NCI-H1436 treated with DMSO at 0.1 percent for 48 hours (cell line): Measurements from ENCODE around the gene S1PR3.
"Not testable (repeated sequence)": the region's sequence is repeated elsewhere in the genome, so short reads cannot be mapped to it uniquely, and the experiment has no call there.

Source experiments
- DNase-seq: peaks from one replicate; lab custom pipeline; 2025; lab: John Stamatoyannopoulos, UW

The S1PR3 gene

DNA sequence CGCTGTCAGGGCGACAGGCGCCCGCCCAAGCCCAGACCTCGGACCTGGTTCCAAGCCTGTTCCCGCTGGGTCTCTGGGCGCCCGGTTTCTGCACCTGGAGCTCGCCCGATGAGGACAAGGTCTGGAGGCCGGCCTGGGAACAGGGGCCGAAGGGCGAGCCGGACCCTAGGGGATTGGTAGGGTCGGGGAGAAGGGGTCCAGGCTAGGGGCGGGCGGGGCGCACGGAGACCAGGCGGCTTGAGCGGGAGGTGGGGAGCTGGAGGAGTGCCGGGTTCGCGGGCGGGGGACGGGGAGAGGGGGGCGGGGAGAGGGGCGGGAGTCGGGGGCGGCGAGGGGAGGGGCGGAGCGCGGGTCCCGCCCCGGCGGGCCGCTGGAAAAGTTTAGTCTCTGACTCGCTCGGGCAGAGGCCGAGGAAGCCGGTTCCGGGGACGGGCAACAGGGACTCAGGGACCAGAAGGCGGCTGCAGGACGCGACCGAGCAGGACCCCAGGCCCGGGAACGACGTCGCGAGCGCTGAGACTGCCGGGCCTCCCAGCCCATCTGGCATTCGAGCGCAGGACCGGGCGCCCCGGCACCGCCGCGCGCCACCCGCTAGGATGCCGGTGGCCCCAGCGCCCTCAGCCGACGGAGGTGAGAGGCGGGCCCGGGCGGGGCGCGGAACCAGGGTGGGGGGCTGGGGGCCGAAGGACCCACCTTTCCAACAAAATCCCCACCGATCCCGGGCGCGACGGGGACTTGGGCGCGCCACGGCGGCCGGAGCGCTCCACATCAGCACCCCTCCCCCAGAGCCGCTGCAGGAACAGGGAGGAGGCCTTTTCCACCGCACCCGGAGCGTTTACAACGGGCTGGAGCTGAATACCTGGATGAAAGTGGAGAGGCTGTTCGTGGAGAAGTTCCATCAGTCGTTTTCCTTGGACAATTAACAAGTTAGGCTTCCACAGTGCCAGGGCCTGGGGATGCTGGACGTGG is at the start of gene S1PR3:
S1PR3 (plus strand) TSS at position 403 of the 969 bp plus-strand sequence. CDS start 9,733 bp downstream, outside the sequence.
- no peak for DNase-seq

DNA sequence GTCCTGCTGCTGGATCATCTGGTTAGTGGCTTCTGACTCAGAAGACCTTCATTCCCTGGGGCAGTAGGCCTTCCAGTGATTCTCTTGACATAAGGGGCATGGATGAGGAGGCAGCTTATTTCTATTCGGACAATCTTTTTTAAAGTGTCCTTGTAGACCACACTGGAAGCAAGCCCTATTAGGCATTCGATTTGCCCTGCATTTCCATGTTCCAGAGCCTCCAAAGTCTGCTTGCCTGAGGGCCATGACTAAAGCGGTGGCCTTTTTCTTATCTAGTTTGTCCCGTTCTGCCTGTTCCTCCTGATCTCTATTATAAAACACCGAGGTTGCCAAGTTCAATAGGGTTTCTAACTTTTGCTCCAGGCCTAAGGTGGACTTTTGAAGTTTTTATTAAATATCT is 49.7 kb upstream of the S1PR3 start:
- not testable (repeated sequence) for DNase-seq

DNA sequence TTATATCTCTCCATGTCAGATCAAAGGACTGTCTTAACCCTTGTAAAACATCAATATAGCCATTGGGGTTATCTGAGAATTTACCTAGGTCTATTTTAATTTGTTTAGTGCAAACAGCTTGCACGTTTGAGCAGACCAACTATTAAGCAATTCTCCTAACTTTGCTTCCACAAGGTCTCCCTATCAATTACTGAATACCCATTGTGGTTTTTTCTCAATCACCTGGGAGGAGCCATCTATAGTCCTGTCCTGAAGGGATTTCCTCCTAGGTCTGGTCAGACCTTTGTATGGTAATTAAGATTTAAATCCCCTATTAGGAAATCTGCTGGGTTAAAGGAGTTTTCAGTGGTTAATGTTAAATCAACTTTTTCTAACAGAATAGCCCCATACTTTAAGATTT is 48.9 kb upstream of the S1PR3 start:
- DNase-seq = no peak

DNA sequence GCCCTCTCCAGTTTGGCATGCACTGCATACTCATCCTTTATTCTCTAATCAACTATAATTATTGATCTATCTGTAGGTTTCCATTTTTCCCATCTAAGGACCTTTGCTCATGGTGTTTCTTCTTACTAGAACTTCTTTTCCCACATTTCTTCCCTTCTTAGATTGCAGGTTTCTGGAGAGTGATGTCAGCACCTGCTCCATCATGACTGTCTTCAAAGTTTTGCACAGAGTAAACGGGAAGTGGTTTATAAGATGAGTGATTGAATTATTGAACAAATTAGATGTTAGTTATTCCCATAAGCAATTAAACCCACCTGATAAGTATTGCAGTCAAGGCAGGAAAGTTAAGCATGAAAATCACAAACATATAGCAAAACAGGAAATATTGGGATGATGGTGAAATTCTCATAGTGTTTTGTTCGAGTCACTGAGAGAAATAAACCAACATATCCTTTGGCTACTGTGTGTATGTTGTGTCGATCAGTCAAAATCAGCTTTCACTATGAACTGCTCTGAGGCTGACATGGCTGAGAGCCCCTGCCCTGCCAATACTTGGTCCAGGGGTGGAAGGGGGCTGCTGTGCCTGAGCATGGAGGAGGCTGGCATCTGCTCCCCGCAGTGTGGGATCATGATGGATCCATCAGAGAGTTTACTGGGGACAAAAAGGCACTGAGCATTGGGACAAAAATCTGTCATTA is 45.5 kb upstream of the S1PR3 start:
- DNase-seq = no peak

DNA sequence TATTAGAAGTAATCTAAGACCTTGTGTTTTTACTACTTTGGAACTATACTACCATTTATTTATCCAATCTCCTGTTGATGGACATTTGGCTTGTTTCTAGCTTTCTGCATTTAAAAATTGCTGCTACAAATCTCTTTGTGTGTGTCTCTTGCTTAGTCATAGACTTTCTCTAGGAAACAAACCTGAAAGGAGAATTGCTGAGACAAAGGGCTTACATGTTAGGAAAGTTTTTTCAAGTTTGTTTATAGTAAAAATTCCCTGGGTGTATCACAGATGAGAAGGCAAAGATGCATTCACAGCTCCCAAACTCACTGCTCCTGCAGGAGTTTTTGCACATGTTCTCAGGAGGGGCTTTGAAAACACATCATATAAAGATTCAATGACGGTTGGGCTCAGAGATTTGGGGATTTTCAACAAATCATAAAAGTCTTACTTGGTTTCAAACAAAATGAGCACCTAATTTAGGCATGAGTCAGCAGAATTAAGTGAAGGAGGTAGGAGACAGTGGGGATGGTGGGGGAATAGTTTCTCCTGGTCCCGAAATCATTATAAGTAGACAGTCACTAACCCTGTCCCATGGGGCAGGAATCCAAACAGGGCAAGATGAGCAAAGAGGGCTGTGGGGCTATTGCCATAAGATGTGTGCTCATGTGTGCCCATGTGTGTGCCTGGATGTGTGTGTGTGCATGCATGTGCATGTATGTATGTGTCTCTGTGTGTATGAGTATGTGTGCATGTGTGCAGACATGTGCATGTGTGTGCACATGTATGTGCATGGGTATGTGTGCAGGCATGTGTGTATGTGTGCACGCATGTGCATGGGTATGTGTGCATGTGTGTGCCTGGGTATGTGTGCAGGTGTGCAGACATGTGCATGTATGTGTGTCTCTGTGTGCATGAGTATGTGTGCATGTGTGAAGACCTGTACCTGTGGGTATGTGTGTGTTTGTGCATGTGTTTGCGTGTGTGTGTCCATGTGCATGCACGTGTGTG is 43.4 kb upstream of the S1PR3 start:
- DNase-seq = no peak

DNA sequence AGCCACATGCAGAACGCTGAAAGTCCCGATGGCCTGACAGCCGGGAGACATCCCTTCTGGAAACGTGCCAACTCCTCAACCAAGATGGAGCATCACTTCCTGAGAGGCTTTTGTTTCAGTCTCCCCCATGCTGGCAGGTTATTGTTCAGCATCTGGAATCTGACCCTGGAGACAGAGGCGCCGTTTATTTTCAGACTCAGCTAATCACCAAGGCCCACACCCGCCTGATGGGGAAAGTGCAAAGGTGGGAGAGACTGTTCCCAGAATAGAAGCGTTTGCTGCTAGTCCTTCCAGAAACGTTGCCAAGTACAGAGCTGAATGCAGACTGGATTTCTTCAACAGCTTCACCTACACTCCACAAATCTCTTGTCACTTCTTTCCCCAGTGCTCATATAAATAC is 41.8 kb upstream of the S1PR3 start:
- DNase-seq = no peak

DNA sequence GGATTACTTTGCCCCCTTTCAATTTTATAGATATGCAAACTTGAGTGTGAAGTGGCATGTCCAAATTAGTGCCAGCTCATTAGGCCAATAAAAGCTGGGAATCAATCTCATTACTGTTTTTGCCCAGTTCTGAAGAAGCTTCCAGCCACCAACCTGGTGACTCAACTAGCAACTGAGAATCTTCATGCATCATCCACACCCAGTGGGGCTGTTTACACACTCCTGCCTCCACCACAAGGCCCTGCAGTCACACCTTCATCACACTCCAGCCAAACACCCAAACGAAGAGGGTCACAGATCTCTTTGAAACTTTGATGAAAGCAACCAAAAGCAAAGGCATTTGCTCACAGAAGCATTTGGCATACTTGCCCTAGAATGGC is 41.3 kb upstream of the S1PR3 start:
- DNase-seq = no peak

DNA sequence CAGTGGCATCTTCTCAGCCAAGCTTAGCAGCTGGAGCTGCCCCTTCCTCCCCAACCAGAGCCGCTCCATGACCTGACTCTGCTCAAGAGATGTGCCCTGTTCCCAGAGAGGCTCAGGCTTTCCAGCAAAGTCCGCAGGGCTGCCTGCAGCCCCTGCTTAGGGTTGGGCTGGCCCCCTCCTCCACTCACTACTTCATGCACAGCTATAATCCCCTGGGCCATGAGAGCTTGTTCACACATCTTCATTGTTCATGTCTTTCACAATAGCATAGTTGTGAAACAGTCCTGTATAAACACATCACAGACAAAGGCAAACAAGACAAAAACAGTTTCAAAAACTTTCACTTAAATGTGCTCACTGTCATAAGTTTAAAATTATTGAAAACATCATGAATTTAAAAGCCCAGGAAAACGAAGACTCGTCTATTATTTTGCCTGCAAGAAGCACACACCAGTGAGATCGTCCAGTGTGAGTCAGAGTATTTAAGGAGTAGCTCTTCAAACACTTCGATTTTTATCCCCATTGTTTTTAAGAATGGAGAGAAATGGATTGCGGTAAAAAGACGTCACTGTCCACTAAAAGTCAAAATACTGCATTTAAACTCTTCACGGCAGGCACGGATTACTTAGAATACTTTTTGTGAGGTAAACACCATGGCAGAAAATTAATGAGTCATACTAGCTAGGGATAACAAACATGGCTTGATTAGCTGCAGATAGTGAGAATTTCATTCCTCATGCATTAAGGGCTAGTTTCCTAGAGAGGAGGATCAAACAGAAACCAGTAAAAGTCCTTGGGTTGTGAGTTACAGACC is 40.7 kb upstream of the S1PR3 start:
- no peak for DNase-seq

DNA sequence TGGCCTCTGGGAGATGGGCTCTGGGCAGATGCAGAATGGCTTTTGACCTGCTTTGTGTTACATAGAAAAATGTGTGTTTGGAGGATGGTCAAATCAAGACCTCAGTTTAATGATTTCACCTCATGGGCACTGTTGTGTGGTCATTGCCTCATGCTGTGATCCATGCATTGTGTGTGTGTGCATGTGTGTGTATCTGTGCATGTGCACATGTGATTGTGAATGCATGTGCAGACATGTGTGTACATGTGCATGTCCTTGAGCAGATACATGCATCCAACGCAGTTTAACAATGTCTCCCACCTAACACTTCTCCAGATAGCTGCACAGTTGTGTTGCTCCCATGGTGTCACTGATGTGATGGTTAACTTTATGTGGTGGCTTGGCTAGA is 40.1 kb upstream of the S1PR3 start:
- no peak for DNase-seq

DNA sequence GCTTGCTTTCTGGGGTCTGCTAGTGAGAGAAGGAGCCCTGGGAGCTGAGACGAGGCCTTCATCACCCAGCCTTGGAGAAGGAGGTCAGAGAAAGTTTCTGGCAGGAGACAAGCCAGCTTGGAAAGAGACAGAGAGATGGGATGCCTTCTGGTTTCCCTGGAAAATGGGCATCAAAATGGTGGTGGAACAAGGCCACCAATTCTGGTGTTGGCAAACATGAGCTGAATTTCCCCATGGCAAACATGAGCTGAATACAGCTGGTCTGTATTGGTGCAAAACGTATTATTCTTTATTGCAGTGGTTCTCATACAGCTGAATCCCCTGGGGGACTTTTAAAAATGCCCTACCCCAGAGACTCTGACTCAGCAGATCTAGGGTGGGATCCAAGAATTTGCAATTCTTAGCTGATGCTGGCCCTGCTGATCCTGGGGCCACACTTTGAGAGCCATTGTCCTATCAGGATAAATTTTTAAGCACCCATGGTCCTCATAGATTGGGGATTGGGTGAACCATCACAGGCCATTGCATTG is 39.1 kb upstream of the S1PR3 start:
- no peak for DNase-seq

DNA sequence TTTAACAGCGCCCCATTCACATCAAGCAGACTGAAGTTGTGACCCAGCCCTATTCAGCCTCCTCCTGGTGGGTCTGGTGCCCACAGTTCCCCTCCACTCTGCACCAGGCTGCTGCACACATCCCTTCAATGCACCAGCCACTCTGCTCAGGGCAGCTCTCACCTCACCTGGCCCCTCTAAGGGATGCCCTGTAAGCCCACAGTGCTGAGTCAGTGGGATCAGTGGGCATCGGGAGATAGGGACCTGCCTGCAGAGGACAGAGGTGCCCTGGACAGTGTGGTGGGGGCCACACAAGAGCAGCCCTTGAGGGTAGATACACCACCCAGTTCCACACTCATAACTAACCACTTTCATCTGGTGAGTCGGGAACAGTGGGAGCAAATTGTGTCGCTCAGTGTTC is 38.3 kb upstream of the S1PR3 start:
- DNase-seq = no peak

DNA sequence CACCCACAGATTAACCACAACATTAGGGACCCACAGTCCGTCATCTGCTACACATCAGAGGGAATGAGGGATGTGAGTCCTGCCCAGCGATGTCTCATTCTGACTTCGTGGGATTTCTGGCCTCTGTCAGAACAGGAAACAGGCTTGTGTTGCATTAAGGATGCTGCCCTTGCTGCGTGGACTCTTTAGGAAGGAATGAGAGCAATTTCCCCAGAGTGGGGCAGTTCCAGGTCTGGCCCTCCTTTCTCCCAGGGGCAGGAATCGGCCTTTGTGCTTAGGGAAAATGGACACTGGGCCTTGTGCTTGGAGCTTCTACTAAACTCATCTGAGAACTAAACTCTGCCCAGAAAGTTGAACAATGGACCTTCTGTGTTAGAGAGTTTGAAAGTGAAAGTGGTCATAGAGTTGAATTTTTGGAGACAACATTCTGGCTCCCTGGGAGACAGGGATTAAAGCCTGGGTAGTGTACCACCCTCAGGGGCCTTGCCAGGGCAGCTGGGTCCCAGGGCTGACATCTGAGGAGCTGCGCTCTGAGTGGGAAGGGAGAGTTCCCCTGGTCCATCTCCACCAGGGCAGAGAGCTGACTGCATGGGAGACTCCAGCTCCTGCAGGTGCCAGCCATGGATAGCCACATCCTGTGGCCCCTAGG is 37.8 kb upstream of the S1PR3 start:
- no peak for DNase-seq

DNA sequence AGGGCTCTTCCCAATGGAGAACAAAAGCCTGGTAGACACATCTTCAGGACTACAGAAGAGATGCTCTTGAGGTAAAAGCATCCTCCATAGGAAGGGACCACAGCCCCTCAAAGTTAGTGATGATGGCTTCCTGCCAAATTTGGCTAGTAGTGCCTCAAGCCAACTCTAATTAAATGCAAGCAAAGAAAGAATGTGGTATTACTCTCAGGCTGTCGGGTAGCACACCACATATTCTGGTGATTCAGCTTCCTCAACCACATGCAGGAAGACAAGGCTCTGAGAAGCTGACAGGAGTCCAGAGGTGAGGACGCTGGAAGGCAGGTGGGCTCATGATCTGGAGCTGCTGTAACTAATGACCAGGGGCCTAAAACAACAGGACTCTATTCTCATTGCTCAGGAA is 37.2 kb upstream of the S1PR3 start:
- no peak for DNase-seq

DNA sequence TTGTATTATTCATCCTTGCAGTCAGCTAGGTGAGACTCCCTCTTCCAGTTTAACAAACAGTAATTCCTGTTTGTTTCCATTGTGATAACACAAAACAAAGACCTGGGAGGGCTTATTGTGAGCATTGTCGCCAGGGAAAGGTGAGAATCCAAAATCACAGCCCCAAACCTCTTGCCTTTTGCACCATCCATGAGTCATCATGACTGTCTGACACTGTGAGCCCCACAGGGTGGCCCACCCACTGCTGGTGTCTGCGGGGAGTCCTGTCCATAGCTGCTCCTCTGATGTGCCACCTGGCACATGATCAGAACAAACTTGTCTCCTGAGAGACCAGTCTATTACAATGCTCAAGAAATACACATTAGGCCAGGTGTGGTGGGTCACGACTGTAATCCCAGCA is 33.7 kb upstream of the S1PR3 start:
- no peak for DNase-seq

DNA sequence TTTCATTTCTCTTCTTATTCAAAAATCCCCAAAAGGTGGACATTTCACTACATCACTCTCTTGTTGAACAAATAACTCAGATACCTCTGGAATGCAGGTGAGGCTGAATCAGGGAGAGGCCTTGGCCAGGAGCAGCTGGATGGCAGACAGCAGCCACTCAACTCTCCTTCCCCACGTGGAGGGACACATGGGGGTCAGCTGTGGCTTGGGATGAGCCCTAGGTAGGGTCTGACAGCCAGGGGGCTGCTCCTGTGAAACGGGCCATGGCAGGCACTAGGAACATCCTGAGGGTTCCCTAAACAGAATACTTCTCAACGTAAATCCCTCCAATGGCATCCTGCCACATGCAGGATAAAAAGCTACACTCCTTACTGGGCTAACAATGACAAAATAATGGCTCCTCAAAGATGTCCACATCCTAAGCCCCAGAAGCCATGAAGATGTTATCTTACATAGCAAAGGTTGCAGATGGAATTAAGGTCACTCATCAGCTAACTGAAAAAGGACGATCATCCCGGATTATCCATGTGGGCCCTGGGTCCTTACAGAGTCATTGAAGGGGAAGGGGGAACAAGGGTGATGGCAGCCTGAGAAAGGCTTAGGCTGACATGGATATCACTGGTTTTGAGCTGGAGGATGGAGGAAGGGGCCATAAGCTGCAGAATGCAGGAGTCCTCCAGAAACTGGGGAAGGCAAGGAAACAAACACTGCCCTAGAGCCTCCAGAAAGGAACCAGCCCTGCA is 31.4 kb upstream of the S1PR3 start:
- DNase-seq = no peak

DNA sequence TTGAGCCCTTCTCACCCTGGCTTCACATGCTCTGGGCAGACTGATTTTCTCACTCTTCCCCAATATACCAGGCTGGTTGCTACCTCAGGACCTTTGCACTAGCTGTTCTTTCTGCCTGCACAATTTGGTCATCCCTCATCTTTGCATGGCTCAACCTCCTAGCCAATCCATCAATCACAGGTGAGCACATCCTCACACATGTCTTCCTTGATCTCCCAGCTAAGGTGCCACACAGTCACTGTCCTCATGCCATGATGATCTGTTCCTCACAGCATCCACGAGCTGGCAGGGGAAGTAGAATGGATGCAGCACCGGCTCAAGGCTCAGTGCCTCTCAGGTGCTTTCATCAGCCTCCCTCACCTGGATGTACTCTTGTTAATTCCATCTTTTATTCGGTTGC is 30.6 kb upstream of the S1PR3 start:
- no peak for DNase-seq

DNA sequence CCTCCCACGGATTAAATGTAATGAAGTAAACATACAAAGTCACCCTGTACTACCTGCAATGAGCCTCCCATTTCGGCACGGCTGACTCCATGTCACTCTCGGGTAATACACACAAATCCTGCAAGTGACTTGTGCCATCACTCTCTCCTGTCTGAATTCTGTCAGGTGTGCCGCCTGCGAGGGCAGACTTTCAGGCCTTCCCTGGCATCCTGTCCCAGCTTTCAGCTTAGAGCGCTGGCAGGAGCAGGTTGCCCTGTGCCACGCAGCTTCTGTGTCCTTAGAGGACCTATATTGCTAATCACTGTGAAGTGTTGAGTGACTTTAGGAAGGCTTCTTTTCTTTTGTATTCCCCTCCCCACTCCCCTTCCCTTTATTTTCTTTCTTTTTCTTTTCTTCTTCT is 25.8 kb upstream of the S1PR3 start:
- DNase-seq = no peak

DNA sequence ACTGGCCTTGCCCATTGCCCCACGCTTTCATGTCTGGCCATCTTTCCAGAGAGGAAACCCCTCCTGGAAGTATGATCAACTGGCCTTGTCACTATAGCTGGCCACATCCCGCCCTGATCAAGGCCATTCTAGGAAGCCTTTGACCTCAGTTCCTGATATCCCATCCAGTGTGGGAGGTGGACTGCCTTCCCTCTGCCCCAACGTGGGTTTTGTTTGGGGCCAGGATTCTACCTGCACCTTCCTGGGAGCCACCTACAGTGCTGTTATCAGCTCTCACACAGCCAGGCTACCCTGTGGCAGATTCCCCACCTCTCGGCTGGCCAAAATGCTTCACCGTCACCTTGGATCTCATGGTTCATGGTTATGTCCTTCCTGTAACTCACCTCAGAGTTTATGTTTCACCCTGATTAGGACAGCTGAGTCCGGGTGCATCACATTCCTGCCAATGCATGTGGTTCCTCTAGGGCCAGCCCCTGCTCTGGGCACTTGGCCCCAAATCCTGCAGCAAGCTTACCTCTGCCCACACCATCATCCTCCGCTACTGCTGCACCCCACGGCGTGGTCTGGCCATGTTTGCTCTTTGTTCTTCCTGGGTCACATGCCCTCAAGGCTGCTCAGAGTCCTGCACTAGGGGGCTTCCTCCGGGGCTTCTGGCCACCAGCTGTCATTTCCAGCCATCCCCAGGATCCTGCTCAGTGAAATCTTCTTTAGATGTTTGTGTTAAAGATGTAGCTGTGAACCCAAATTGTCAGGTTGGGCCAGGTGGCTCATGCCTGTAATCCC is 24.2 kb upstream of the S1PR3 start:
- DNase-seq = no peak

DNA sequence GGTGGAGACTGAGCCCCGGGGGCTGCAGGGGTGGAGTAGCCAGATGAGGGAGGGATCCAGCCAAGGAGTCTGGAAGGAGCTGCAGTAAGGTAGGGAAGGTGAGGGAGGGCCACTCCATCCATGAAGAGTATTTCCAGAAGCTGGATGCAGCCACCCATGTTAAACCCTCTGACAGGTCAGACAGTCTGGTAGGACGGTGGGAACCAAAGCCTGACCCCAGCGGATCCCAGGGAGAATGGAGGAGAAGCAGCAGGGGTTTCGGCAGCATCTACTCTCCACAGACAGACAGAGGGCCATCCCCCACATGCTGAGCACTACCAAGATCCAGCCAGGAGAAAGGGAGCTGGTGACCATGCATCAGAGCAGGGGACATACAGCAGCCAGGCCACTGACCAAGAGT is 22.5 kb upstream of the S1PR3 start:
- DNase-seq = no peak
